ENCODE measurements around the gene NSMCE3.
"Not testable (repeated sequence)": the region's sequence is repeated elsewhere in the genome, so short reads cannot be mapped to it uniquely, and the experiment has no call there.

Gene NSMCE3

GRCh38 chr15:29270169-29270955 lies 740 bp upstream of the NSMCE3 start:
- DNase-seq (ENCODE audit: low spot score), result no peak

GRCh38 chr15:29268706-29269484 lies 727 bp downstream of the NSMCE3 start:
- DNase-seq (ENCODE audit: low spot score), result peak; percentile 3

- no peak for DNase-seq (ENCODE audit: low spot score)
Observed at GRCh38 chr15:29266052-29266582, 3.5 kb downstream of the NSMCE3 start.

GRCh38 chr15:29263289-29263688 lies 6.3 kb downstream of the NSMCE3 start:
- DNase-seq (ENCODE audit: low spot score), result no peak

GRCh38 chr15:29262738-29263137 lies 6.9 kb downstream of the NSMCE3 start:
- no peak for DNase-seq (ENCODE audit: low spot score)

- no peak for DNase-seq (ENCODE audit: low spot score)
Observed at GRCh38 chr15:29260896-29261295, 8.7 kb downstream of the NSMCE3 start.

GRCh38 chr15:29259233-29259632 lies 10.4 kb downstream of the NSMCE3 start:
- DNase-seq (ENCODE audit: low spot score), result no peak

- no peak for DNase-seq (ENCODE audit: low spot score)
Observed at GRCh38 chr15:29252234-29252633, 17.4 kb downstream of the NSMCE3 start.

- DNase-seq (ENCODE audit: low spot score), result no peak
Observed at GRCh38 chr15:29244544-29244943, 25.1 kb downstream of the NSMCE3 start.

- no peak for DNase-seq (ENCODE audit: low spot score)
Observed at GRCh38 chr15:29244123-29244522, 25.5 kb downstream of the NSMCE3 start.

- DNase-seq (ENCODE audit: low spot score), result no peak
Observed at GRCh38 chr15:29242456-29243242, 27.0 kb downstream of the NSMCE3 start.

- DNase-seq (ENCODE audit: low spot score), result no peak
Observed at GRCh38 chr15:29241207-29241606, 28.4 kb downstream of the NSMCE3 start.

- DNase-seq (ENCODE audit: low spot score), result no peak
Observed at GRCh38 chr15:29239395-29239794, 30.2 kb downstream of the NSMCE3 start.

GRCh38 chr15:29233566-29233965 lies 36.1 kb downstream of the NSMCE3 start:
- no peak for DNase-seq (ENCODE audit: low spot score)

GRCh38 chr15:29226436-29227208 lies 43.0 kb downstream of the NSMCE3 start:
- no peak for DNase-seq (ENCODE audit: low spot score)

- DNase-seq (ENCODE audit: low spot score), result no peak
Observed at GRCh38 chr15:29225534-29226234, 43.9 kb downstream of the NSMCE3 start.

GRCh38 chr15:29224987-29225363 lies 44.6 kb downstream of the NSMCE3 start:
- DNase-seq (ENCODE audit: low spot score), result not testable (repeated sequence)

GRCh38 chr15:29224235-29224986 lies 45.2 kb downstream of the NSMCE3 start:
- DNase-seq (ENCODE audit: low spot score), result not testable (repeated sequence)

GRCh38 chr15:29223640-29224039 lies 46.0 kb downstream of the NSMCE3 start:
- DNase-seq (ENCODE audit: low spot score), result no peak
